K562 (cell line): ENCODE measurements around the gene SCLY. TPM values are rescaled to one million over a fixed set of nuclear protein-coding genes. Genes with fewer than 3 reads are reported as not detected.

Experiments used
- ATAC-seq: fragments of 200-7000 bp; cut with Tn5 transposase; 3 replicates; pipeline ENCODE4 v1.9.1; 2020; ENCODE audit warnings: moderate library complexity
- BruUV-seq: library from RNA; stranded (reverse); fragments of 400-500 nt; replicated peaks from 2 replicates; lab custom pipeline; 2021; lab: Mats Ljungman, UMichigan
- CTCF ChIA-PET: fragments of 300-600 bp; formaldehyde crosslinking; extraction: SDS; loops from one replicate; lab custom pipeline; 2021; ENCODE audit warnings: low intra/inter-chr PET ratio; lab: Yijun Ruan, JAX
- POLR2A ChIA-PET: fragments of 300-600, 350-650 bp; sonication (Branson Sonifier 250); formaldehyde crosslinking; extraction: SDS; loops from one replicate; lab custom pipeline; 2021; ENCODE audit warnings: antibody characterized with exemption, inconsistent platforms; lab: Yijun Ruan, JAX
- DNase-seq, 4 experiments: peaks; one replicate each; pipeline versions ENCODE4 v3.0.0 to v3.0.0-alpha.2; 2011 to 2018; ENCODE audit warnings: low spot score in 3 of 4, mixed read lengths in 3 of 4; ENCODE audit errors: extremely low read depth in 1 of 4
- FAIRE-seq: peaks from 2 replicates; lab custom pipeline; 2011; peaks lifted over from hg19 to GRCh38; lab: Jason Lieb, UNC
- H2AFZ ChIP-seq: 2 replicates; pipeline ENCODE4 v1.6.0; 2011; ENCODE audit warnings: low read depth, low read length, control low read depth, inconsistent platforms
- H3K27ac ChIP-seq: fragments of 200-600 bp; 3 replicates; pipeline ENCODE4 v1.8.0; 2011; ENCODE audit warnings: low read depth, mild to moderate bottlenecking, control low read depth, inconsistent platforms, low read length, moderate library complexity, mixed read lengths; ENCODE audit errors: extremely low read depth
- H3K27me3 ChIP-seq, 2 experiments: fragments of 300-600 bp in 1 of 2; 2 replicates in 1 of 2; 3 replicates in 1 of 2; pipeline versions ENCODE4 v1.6.0 to v1.8.0; 2011; ENCODE audit warnings: inconsistent platforms in 2 of 2, low read length in 2 of 2, mild to moderate bottlenecking in 1 of 2, mixed read lengths in 1 of 2, moderate library complexity in 1 of 2; ENCODE audit not compliant: control insufficient read depth in 2 of 2, insufficient read depth in 2 of 2
- H3K36me3 ChIP-seq: fragments of 300-600 bp; 3 replicates; pipeline ENCODE4 v1.8.0; 2011; ENCODE audit warnings: mild to moderate bottlenecking, low read length, inconsistent platforms; ENCODE audit not compliant: control insufficient read depth, insufficient read depth
- H3K4me1 ChIP-seq, 2 experiments: fragments of 200-600 bp in 1 of 2; replicated peaks in 1 of 2; 2 replicates in 1 of 2; 3 replicates in 1 of 2; pipeline versions ENCODE4 v1.5.1 to v1.8.0; 2011; ENCODE audit warnings: inconsistent platforms in 2 of 2, low read length in 2 of 2, mild to moderate bottlenecking in 1 of 2, mixed read lengths in 1 of 2, moderate library complexity in 1 of 2; ENCODE audit not compliant: control insufficient read depth in 2 of 2, insufficient read depth in 2 of 2
- H3K4me2 ChIP-seq: 2 replicates; pipeline ENCODE4 v1.6.1; 2011; ENCODE audit warnings: low read length, control low read depth, inconsistent platforms, mixed read lengths; ENCODE audit not compliant: insufficient read depth
- H3K4me3 ChIP-seq: fragments of 200-600 bp; sonication (generic), shearing (Covaris generic); 2 replicates; pipeline ENCODE4 v1.5.1; 2016; ENCODE audit warnings: control low read depth, inconsistent platforms
- H3K79me2 ChIP-seq: fragments of 200-600 bp; 3 replicates; pipeline ENCODE4 v1.8.0; 2011; ENCODE audit warnings: low read length, inconsistent platforms; ENCODE audit not compliant: control insufficient read depth, insufficient read depth
- H3K9ac ChIP-seq, 2 experiments: 2 replicates each; pipeline versions ENCODE4 v1.6.0 to v1.6.1; 2011; ENCODE audit warnings: low read depth in 2 of 2, low read length in 2 of 2, control low read depth in 1 of 2, inconsistent platforms in 1 of 2, mild to moderate bottlenecking in 1 of 2, mixed read lengths in 1 of 2; ENCODE audit not compliant: insufficient read depth in 1 of 2
- H3K9me1 ChIP-seq: one replicate; pipeline ENCODE4 v1.6.0; 2011; ENCODE audit warnings: inconsistent platforms, mild to moderate bottlenecking, low read length, moderate library complexity; ENCODE audit not compliant: control insufficient read depth, insufficient read depth
- H3K9me3 ChIP-seq: replicated peaks from 2 replicates; pipeline ENCODE4 v1.5.1; 2011; ENCODE audit warnings: low read depth, low read length, inconsistent platforms; ENCODE audit not compliant: control insufficient read depth, insufficient read depth
- H4K20me1 ChIP-seq: replicated peaks from 2 replicates; pipeline ENCODE4 v1.6.1; 2011; ENCODE audit warnings: low read length, inconsistent platforms, mixed read lengths; ENCODE audit not compliant: control insufficient read depth, insufficient read depth
- CREM ChIP-seq: IDR thresholded peaks from 2 replicates; pipeline ENCODE4 v1.6.1; 2014; ENCODE audit warnings: antibody characterized with exemption, low read depth
- EP300 ChIP-seq: IDR thresholded peaks from 2 replicates; pipeline ENCODE4 v1.6.1; 2012; ENCODE audit warnings: low read length, improper control_type of control experiment
- ZNF146 ChIP-seq: IDR thresholded peaks from one replicate; pipeline ENCODE4 v1.6.1; 2018; ENCODE audit warnings: missing compliant biosample characterization; ENCODE audit not compliant: unreplicated experiment
- WGBS: fragments of 100-300 bp; shearing (Covaris generic); methylation state at CpG from one replicate; pipeline ENCODE4 v1.1.6; 2016; ENCODE audit warnings: low coverage, mixed read lengths; ENCODE audit not compliant: insufficient coverage; ENCODE audit errors: missing lambda C conversion rate; 5-methylcytosine and 5-hydroxymethylcytosine counted together
- in situ Hi-C: fragments of 300-500 bp; cut with MboI; formaldehyde crosslinking; loops from 4 replicates; pipeline ENCODE4 v1.15.0; 2018; ENCODE audit warnings: inconsistent platforms, mixed read lengths
- intact Hi-C: fragments of 100-400 bp; cut with micrococcal nuclease; formaldehyde crosslinking; loops from 2 replicates; pipeline ENCODE4 v1.14.2; 2022
- polyA plus RNA-seq, 8 experiments: library from polyadenylated mRNA; depleted of rRNA in 4 of 8; stranded (reverse) in 5 of 8; unstranded in 3 of 8; fragments of >200 nt; fragmentation: Nextera tagmentation in 2 of 8; fragmentation: Illumina TruSeq in 1 of 8; extraction: Ambion mirVana in 2 of 8; extraction: Trizol in 1 of 8; gene quantifications; 2 replicates each; pipeline versions ENCODE4 v1.2.1 to v1.2.3, GENCODE V29; 2011 to 2014; ENCODE audit warnings: inconsistent platforms in 1 of 8, missing spikeins in 1 of 8
- total RNA-seq, 7 experiments: library from RNA; depleted of rRNA in 6 of 7; stranded (reverse); fragments of >200 nt in 6 of 7; fragmentation: Illumina TruSeq in 2 of 7; extraction: Trizol in 2 of 7; gene quantifications; 2 replicates each; pipeline versions ENCODE4 v1.2.1 to v1.2.3, GENCODE V29; 2011 to 2021; ENCODE audit warnings: low replicate concordance in 1 of 7
- TF ChIP-seq, protein P1 (sequence below), 3 experiments: fragments of 200-800 bp in 1 of 3; sonication (Bioruptor generic) in 1 of 3; sonication (generic) in 1 of 3; formaldehyde crosslinking in 1 of 3; IDR thresholded peaks; 2 replicates each; pipeline versions ENCODE4 v1.6.1 to v1.8.0; 2016 to 2022; ENCODE audit warnings: mild to moderate bottlenecking in 2 of 3, missing compliant biosample characterization in 2 of 3, missing genetic modification characterization in 2 of 3, missing genetic modification reagents in 1 of 3

The SCLY gene
- total and polyA plus RNA-seq, 9 of the 15 experiments (the other 6 are each of a cell fraction or from before 2014, with no cell fraction given), result 2.6 to 32.2 (median 21.1) TPM

DNA sequence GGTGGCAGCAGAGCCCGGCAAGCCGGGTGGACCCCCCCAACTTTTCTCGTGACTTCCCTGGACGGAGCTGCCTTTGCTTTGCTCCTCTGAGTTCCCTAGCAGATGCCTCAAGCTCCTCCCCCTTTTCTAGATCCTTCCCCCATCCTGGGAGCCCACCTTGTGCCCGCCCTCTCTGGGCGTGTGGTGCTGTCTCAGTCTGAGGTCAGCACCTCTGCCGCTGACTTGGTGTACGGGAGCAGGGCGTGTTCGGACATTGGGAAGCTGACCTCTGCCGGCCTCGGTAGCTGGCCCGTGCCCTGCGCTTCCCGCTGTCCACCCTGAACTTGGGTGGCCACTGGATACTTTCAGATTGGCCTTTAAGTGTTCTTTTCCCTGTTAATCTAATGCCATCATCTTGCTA, 19.7 kb downstream of the SCLY start:
- ATAC-seq (no peak), DNase-seq (no peak), FAIRE-seq (no peak)
- Histone ChIP-seq H3K9me1 (no peaks in the 10 kb centered on the region), H3K79me2 (peaks cover 2% of the 10 kb centered on the region; the same call in 2 of the 3 replicates), H3K27me3 (no peaks in the 10 kb centered on the region), H2AFZ (no peak overlapping the region), H3K4me1 (peaks cover 0 to 5% of the 10 kb centered on the region in 2 experiments; a peak in 1 of 5 replicates), H4K20me1 (no peaks in the 10 kb centered on the region), H3K9me3 (no peaks in the 10 kb centered on the region), H3K9ac (no peak overlapping the region), H3K4me3 (no peak overlapping the region), H3K27ac (no peak overlapping the region), H3K4me2 (no peak overlapping the region), H3K36me3 (peaks cover 66% of the 10 kb centered on the region; the same call in 2 of the 3 replicates)
- BruUV-seq, result no TSS peak
- CTCF ChIA-PET, result no interaction called here
- POLR2A ChIA-PET, result interaction anchor here (1.4 kb wide), 1 partner anchor 10 kb away, joined by 3 read pairs; no protein-coding TSS in a partner anchor
- TF ChIP-seq CREM (no peak), ZNF146 (CRISPR knock-in tag) (no peak), EP300 (no peak)
- TF ChIP-seq, protein P1, sequence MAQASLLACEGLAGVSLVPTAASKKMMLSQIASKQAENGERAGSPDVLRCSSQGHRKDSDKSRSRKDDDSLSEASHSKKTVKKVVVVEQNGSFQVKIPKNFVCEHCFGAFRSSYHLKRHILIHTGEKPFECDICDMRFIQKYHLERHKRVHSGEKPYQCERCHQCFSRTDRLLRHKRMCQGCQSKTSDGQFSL (CRISPR knock-in tag; IDR thresholded peaks at IDR 0.05), result no peak
- TF ChIP-seq, protein P1 (tag; IDR thresholded peaks at IDR 0.05), result no peak
- intact Hi-C loops (no loop called here), in situ Hi-C loops (no loop called here)
- WGBS, result 95% methylated on average over 11 of the region's 15 CpGs
